Activated CD4-positive, alpha-beta T cell treated with anti-CD3 and anti-CD28 coated beads, Interleukin-2, amount 50 U/mL, for 16 hours (primary cell): ENCODE results near the gene DYNLT1.
A peak's percentile ranks its signal among the peaks of the same experiment; 100 is the strongest.
"Not testable (repeated sequence)": the region's sequence is repeated elsewhere in the genome, so short reads cannot be mapped to it uniquely, and the experiment has no call there.

Experiments used
- DNase-seq: peaks from one replicate; pipeline ENCODE4 v3.0.0-alpha.2; 2020

Gene DYNLT1

GRCh38 chr6:158644231-158645063, at the start of gene DYNLT1:
DYNLT1 (minus strand) TSS chr6:158644743; CDS start chr6:158644708, 35 bp downstream.
- peak; percentile 94 for DNase-seq

- DNase-seq: no peak
These were observed 44.3 kb upstream of the DYNLT1 start for GRCh38 chr6:158688860-158689259.

GRCh38 chr6:158687506-158687905, 43.0 kb upstream of the DYNLT1 start:
- no peak for DNase-seq

GRCh38 chr6:158686791-158687381, 42.3 kb upstream of the DYNLT1 start:
- DNase-seq: peak; percentile 67

GRCh38 chr6:158686311-158686710, 41.8 kb upstream of the DYNLT1 start:
- DNase-seq: no peak

- no peak for DNase-seq
These were observed 40.3 kb upstream of the DYNLT1 start for GRCh38 chr6:158684745-158685324.

- DNase-seq: no peak
These were observed 39.8 kb upstream of the DYNLT1 start for GRCh38 chr6:158684311-158684710.

- DNase-seq: no peak
These were observed 35.9 kb upstream of the DYNLT1 start for GRCh38 chr6:158680481-158680880.

- DNase-seq: no peak
These were observed 35.5 kb upstream of the DYNLT1 start for GRCh38 chr6:158680015-158680414.

- no peak for DNase-seq
These were observed 33.5 kb upstream of the DYNLT1 start for GRCh38 chr6:158677906-158678578.

GRCh38 chr6:158677094-158677493, 32.6 kb upstream of the DYNLT1 start:
- not testable (repeated sequence) for DNase-seq

- no peak for DNase-seq
These were observed 30.0 kb upstream of the DYNLT1 start for GRCh38 chr6:158674342-158675131.

GRCh38 chr6:158672726-158673125, 28.2 kb upstream of the DYNLT1 start:
- no peak for DNase-seq

GRCh38 chr6:158672119-158672518, 27.6 kb upstream of the DYNLT1 start:
- DNase-seq: not testable (repeated sequence)

- no peak for DNase-seq
These were observed 24.8 kb upstream of the DYNLT1 start for GRCh38 chr6:158669145-158670035.

- DNase-seq: no peak
These were observed 24.2 kb upstream of the DYNLT1 start for GRCh38 chr6:158668707-158669103.

- DNase-seq: no peak
These were observed 22.9 kb upstream of the DYNLT1 start for GRCh38 chr6:158667360-158667981.

GRCh38 chr6:158666628-158667359, 22.3 kb upstream of the DYNLT1 start:
- no peak for DNase-seq

- DNase-seq: no peak
These were observed 20.8 kb upstream of the DYNLT1 start for GRCh38 chr6:158665332-158665731.

GRCh38 chr6:158663625-158664165, 19.2 kb upstream of the DYNLT1 start:
- DNase-seq: no peak
